ENCODE results near the gene USP37. TPM values are rescaled to one million over a fixed set of nuclear protein-coding genes. Genes with fewer than 3 reads are reported as not detected.

Gene USP37
- polyA plus RNA-seq, 4 donors = 13.8 to 18.6 (median 17.3) TPM

- DNase-seq (ENCODE audit: low read depth in 4 of 4, low spot score in 3 of 4) = no peak
Observed at GRCh38 chr2:218435003-218435982, 132.9 kb downstream of the USP37 start.

GRCh38 chr2:218434456-218434855 is 133.7 kb downstream of the USP37 start:
- DNase-seq (ENCODE audit: low read depth in 4 of 4, low spot score in 3 of 4) = no peak

GRCh38 chr2:218432676-218433365 is 135.3 kb downstream of the USP37 start:
- DNase-seq (ENCODE audit: low read depth in 4 of 4, low spot score in 3 of 4) = no peak

GRCh38 chr2:218431878-218432277 is 136.3 kb downstream of the USP37 start:
- DNase-seq (ENCODE audit: low read depth in 4 of 4, low spot score in 3 of 4) = no peak

- no peak for DNase-seq (ENCODE audit: low read depth in 4 of 4, low spot score in 3 of 4)
Observed at GRCh38 chr2:218430721-218431120, 137.4 kb downstream of the USP37 start.

GRCh38 chr2:218429911-218430692 is 138.0 kb downstream of the USP37 start:
- DNase-seq (ENCODE audit: low read depth in 4 of 4, low spot score in 3 of 4) = no peak

- no peak for DNase-seq (ENCODE audit: low read depth in 4 of 4, low spot score in 3 of 4)
Observed at GRCh38 chr2:218428846-218429558, 139.1 kb downstream of the USP37 start.

GRCh38 chr2:218427741-218428140 is 140.4 kb downstream of the USP37 start:
- no peak for DNase-seq (ENCODE audit: low read depth in 4 of 4, low spot score in 3 of 4)

GRCh38 chr2:218425531-218425930 is 142.6 kb downstream of the USP37 start:
- DNase-seq (ENCODE audit: low read depth in 4 of 4, low spot score in 3 of 4) = no peak

- DNase-seq (ENCODE audit: low read depth in 4 of 4, low spot score in 3 of 4) = no peak
Observed at GRCh38 chr2:218423584-218423983, 144.6 kb downstream of the USP37 start.

- no peak for DNase-seq (ENCODE audit: low read depth in 4 of 4, low spot score in 3 of 4)
Observed at GRCh38 chr2:218422403-218423086, 145.6 kb downstream of the USP37 start.

- no peak for DNase-seq (ENCODE audit: low read depth in 4 of 4, low spot score in 3 of 4)
Observed at GRCh38 chr2:218421027-218421426, 147.1 kb downstream of the USP37 start.

- DNase-seq (ENCODE audit: low read depth in 4 of 4, low spot score in 3 of 4) = no peak
Observed at GRCh38 chr2:218419630-218420216, 148.4 kb downstream of the USP37 start.

GRCh38 chr2:218418717-218419458 is 149.3 kb downstream of the USP37 start, which contains the start of gene VIL1:
TSS of gene VIL1 (plus strand) at chr2:218419123. CDS start at chr2:218423779, 4,656 bp downstream.
- DNase-seq (ENCODE audit: low read depth in 4 of 4, low spot score in 3 of 4) = no peak

- DNase-seq (ENCODE audit: low read depth in 4 of 4, low spot score in 3 of 4) = no peak
Observed at GRCh38 chr2:218418321-218418716, 149.8 kb downstream of the USP37 start.

- no peak for DNase-seq (ENCODE audit: low read depth in 4 of 4, low spot score in 3 of 4)
Observed at GRCh38 chr2:218407717-218408116, 160.4 kb downstream of the USP37 start.

- DNase-seq (ENCODE audit: low read depth in 4 of 4, low spot score in 3 of 4) = peak in 1 of 4 donors; percentile 48
Observed at GRCh38 chr2:218406949-218407618, 161.1 kb downstream of the USP37 start.

Data from left renal pelvis (tissue), 4 donors.